GM19099 (cell line): ENCODE measurements around the gene MED13.

Source experiments
- POLR2A ChIP-seq: IDR thresholded peaks from 3 replicates; pipeline ENCODE4 v1.6.1; 2011; ENCODE audit warnings: low read depth; ENCODE audit not compliant: insufficient read length; ENCODE audit errors: extremely low read depth

The MED13 gene

GRCh38 chr17:61981323-61981722, 83.8 kb downstream of the MED13 start:
- TF ChIP-seq POLR2A: no peak

GRCh38 chr17:61980535-61980934, 84.5 kb downstream of the MED13 start:
- no peak for TF ChIP-seq POLR2A

- TF ChIP-seq POLR2A: no peak
Measured at GRCh38 chr17:61974115-61974514, 91.0 kb downstream of the MED13 start.

- no peak for TF ChIP-seq POLR2A
Measured at GRCh38 chr17:61972311-61972710, 92.8 kb downstream of the MED13 start.

- TF ChIP-seq POLR2A: no peak
Measured at GRCh38 chr17:61970030-61970429, 95.0 kb downstream of the MED13 start.

GRCh38 chr17:61968757-61969156, 96.3 kb downstream of the MED13 start:
- TF ChIP-seq POLR2A: no peak

GRCh38 chr17:61967729-61968128, 97.3 kb downstream of the MED13 start:
- TF ChIP-seq POLR2A: no peak

GRCh38 chr17:61966191-61966590, 98.9 kb downstream of the MED13 start:
- no peak for TF ChIP-seq POLR2A

- no peak for TF ChIP-seq POLR2A
Measured at GRCh38 chr17:61955619-61956018, 109.5 kb downstream of the MED13 start.

- no peak for TF ChIP-seq POLR2A
Measured at GRCh38 chr17:61947367-61948078, 117.6 kb downstream of the MED13 start.

- TF ChIP-seq POLR2A: no peak
Measured at GRCh38 chr17:61946359-61946758, 118.7 kb downstream of the MED13 start.

- no peak for TF ChIP-seq POLR2A
Measured at GRCh38 chr17:61943117-61943516, 122.0 kb downstream of the MED13 start.

- TF ChIP-seq POLR2A: no peak
Measured at GRCh38 chr17:61942085-61942484, 123.0 kb downstream of the MED13 start.

- TF ChIP-seq POLR2A: no peak
Measured at GRCh38 chr17:61928101-61928436, 137.0 kb downstream of the MED13 start.

- TF ChIP-seq POLR2A: peak; percentile 94
Measured at GRCh38 chr17:61927208-61928100, 137.6 kb downstream of the MED13 start, which contains the start of gene INTS2. INTS2 (minus strand) TSS chr17:61927982; CDS start chr17:61926644, 1,338 bp downstream.

GRCh38 chr17:61926826-61927207, 138.3 kb downstream of the MED13 start:
- no peak for TF ChIP-seq POLR2A
